Testis (tissue), 3 donors: ENCODE measurements around the gene NAV3. TPM values are rescaled to one million over a fixed set of nuclear protein-coding genes. Genes with fewer than 3 reads are reported as not detected.

Source experiments
- DNase-seq: peaks from one replicate; pipeline ENCODE4 v3.0.0-alpha.2; 2019
- H3K27ac ChIP-seq, 2 donors: fragments of 200-600 bp; sonication (generic); one replicate each; pipeline ENCODE4 v1.5.1; 2019
- H3K27me3 ChIP-seq: fragments of 200-600 bp; sonication (generic); one replicate; pipeline ENCODE4 v1.5.1; 2019
- H3K36me3 ChIP-seq: fragments of 200-600 bp; sonication (generic); one replicate; pipeline ENCODE4 v1.5.1; 2017; ENCODE audit warnings: low read depth; ENCODE audit errors: missing control alignments
- H3K4me1 ChIP-seq: fragments of 200-600 bp; sonication (generic); one replicate; pipeline ENCODE4 v1.5.1; 2019
- H3K4me3 ChIP-seq, 2 donors: fragments of 200-600 bp; sonication (generic); one replicate each; pipeline ENCODE4 v1.5.1; 2017 to 2019
- H3K9me3 ChIP-seq: fragments of 200-600 bp; sonication (generic); one replicate; pipeline ENCODE4 v1.5.1; 2017
- CTCF ChIP-seq, 3 experiments: fragments of 450-650 bp in 2 of 3; fragments of 200-600 bp in 1 of 3; sonication (generic) in 1 of 3; IDR thresholded peaks; one replicate each; pipeline ENCODE4 v1.5.1; 2016 to 2019; ENCODE audit warnings: antibody characterized with exemption in 3 of 3, mild to moderate bottlenecking in 2 of 3, moderate library complexity in 1 of 3
- POLR2A ChIP-seq: fragments of 450-650 bp; IDR thresholded peaks from one replicate; pipeline ENCODE4 v1.6.1; 2017; ENCODE audit warnings: antibody characterized with exemption, mild to moderate bottlenecking, moderate library complexity
- WGBS, 2 donors: methylation state at CpG; one replicate each; pipeline ENCODE4 v1.1.5; 2018; 5-methylcytosine and 5-hydroxymethylcytosine counted together
- intact Hi-C: fragments of 100-400 bp; cut with DNase I; formaldehyde crosslinking; loops from one replicate; pipeline ENCODE4 v1.15.1; 2023; ENCODE audit warnings: low total_unique reads
- polyA plus RNA-seq: library from polyadenylated mRNA; stranded (reverse); fragments of 350-450 nt; fragmentation: Illumina TruSeq; extraction: RNeasy Lipid Tissue Mini Kit (QIAGEN cat#74804); gene quantifications from one replicate; pipeline ENCODE4 v1.2.3, GENCODE V29; 2014; ENCODE audit warnings: low read depth, low replicate concordance; ENCODE audit not compliant: insufficient read depth
- total RNA-seq, 2 donors: library from RNA; depleted of rRNA; stranded (reverse); fragments of >200 nt; gene quantifications; one replicate each; pipeline ENCODE4 v1.2.3, GENCODE V29; 2016

The NAV3 gene
- total and polyA plus RNA-seq, 3 donors from 2014 or later, result 6.4 to 21.9 (median 20.0) TPM

GRCh38 chr12:78120866-78121560, 290.3 kb downstream of the NAV3 start:
- H3K27ac ChIP-seq, result no peak overlapping the region
- DNase-seq, result peak; percentile 46
- no peaks in the 10 kb centered on the region for H3K9me3 ChIP-seq
- TF ChIP-seq CTCF (IDR thresholded peaks at IDR 0.05), result peak in 1 of 3 experiments; percentile 22
- TF ChIP-seq POLR2A, result no peak
- no peaks in the 10 kb centered on the region for H3K4me1 ChIP-seq
- intact Hi-C loops, result no loop called here
- no peaks in the 10 kb centered on the region for H3K27me3 ChIP-seq
- WGBS, 2 donors, result 68 to 69% methylated on average over 6 of the region's 6 CpGs
- H3K36me3 ChIP-seq, result no peaks in the 10 kb centered on the region
- no peak overlapping the region for H3K4me3 ChIP-seq

GRCh38 chr12:78121969-78122610, 291.4 kb downstream of the NAV3 start:
- no peak overlapping the region for H3K27ac ChIP-seq
- no peak for TF ChIP-seq POLR2A
- TF ChIP-seq CTCF (IDR thresholded peaks at IDR 0.05), result no peak
- WGBS, 2 donors, result 49 to 72% methylated on average over 14 to 16 of the region's 16 CpGs

DNA sequence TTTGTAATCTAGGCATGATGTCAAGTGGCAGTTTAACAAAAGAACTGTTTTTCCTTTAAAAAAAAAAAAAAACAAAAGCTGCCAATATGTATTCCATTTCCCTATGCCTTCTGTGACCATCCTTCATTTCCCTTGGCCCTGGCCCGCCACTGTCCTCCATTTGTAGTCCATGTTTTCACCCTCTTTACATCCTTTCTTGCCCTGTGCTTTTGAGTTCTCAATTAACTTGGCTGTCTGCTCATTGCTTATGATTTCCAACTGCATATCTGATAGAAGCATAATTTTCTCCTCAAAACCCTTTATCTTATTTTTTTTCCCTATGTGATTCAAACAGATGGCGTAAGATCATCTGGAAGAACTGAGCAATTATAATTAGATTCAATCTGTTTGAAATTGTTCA, 297.5 kb downstream of the NAV3 start:
- no peak for TF ChIP-seq CTCF (IDR thresholded peaks at IDR 0.05)
- 45 to 97% methylated on average over 2 of the region's 2 CpGs for WGBS, 2 donors
- H3K9me3 ChIP-seq, result no peaks in the 10 kb centered on the region

More at GRCh38 chr12:78121969-78122610, 291.4 kb downstream of the NAV3 start:
- Histone ChIP-seq H3K9me3 (no peaks in the 10 kb centered on the region), H3K4me3 (no peak overlapping the region), H3K36me3 (no peaks in the 10 kb centered on the region), H3K4me1 (no peaks in the 10 kb centered on the region), H3K27me3 (no peaks in the 10 kb centered on the region)
- intact Hi-C loops, result no loop called here
- DNase-seq, result no peak

GRCh38 chr12:78143717-78144116, 313.0 kb downstream of the NAV3 start:
- TF ChIP-seq POLR2A (no peak), CTCF (IDR thresholded peaks at IDR 0.05) (no peak)
- Histone ChIP-seq H3K36me3 (no peaks in the 10 kb centered on the region), H3K27ac (no peak overlapping the region), H3K27me3 (no peaks in the 10 kb centered on the region), H3K4me1 (no peaks in the 10 kb centered on the region), H3K9me3 (no peaks in the 10 kb centered on the region), H3K4me3 (no peak overlapping the region)
- DNase-seq, result no peak
- intact Hi-C loops, result no loop called here

More for the DNA sequence above, 297.5 kb downstream of the NAV3 start:
- Histone ChIP-seq H3K27ac (no peak overlapping the region), H3K36me3 (no peaks in the 10 kb centered on the region), H3K4me1 (no peaks in the 10 kb centered on the region), H3K4me3 (no peak overlapping the region), H3K27me3 (no peaks in the 10 kb centered on the region)
- intact Hi-C loops, result no loop called here
- no peak for DNase-seq
